SIG-M5 treated with dmso at 0.1 percent for 504 hours (cell line): Measurements from ENCODE around the gene SIVA1.

Source experiments
- DNase-seq: peaks from one replicate; lab custom pipeline; 2025; ENCODE audit not compliant: unreplicated experiment; lab: John Stamatoyannopoulos, UW

The SIVA1 gene

GRCh38 chr14:104806625-104807465 is 53.9 kb downstream of the SIVA1 start:
- peak; percentile 44 for DNase-seq

- no peak for DNase-seq
Measured at GRCh38 chr14:104808456-104808855, 55.5 kb downstream of the SIVA1 start.
